Measurements from ENCODE around the gene NPR3.

The NPR3 gene

DNA sequence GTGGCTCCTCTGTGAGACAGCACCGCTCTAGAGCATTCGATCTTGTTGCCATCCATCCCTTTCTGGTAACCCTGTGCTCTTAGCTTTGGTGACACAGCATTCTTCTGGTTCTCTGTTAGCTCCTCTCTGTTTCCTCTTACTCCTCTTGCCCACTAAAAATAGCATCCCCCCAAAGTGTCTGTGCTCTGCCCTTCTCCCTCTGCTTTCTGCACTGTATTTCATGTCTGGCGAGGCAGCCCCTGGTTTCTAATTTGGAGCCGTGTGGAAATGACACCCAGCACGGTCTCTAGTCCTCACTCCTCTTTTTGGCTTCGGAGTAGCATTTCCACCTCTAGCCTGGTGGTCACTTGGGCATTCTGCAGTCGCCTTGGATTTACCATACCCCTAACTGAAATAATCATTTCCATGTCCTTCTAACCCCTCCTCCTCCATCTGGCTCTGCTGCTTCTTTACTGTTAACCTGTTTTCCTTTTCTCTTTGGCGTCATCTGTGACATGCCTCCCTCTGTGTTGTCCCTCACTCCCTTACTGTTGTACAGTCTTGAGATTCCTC is 23.8 kb downstream of the NPR3 start:
- TF ChIP-seq, protein P1, sequence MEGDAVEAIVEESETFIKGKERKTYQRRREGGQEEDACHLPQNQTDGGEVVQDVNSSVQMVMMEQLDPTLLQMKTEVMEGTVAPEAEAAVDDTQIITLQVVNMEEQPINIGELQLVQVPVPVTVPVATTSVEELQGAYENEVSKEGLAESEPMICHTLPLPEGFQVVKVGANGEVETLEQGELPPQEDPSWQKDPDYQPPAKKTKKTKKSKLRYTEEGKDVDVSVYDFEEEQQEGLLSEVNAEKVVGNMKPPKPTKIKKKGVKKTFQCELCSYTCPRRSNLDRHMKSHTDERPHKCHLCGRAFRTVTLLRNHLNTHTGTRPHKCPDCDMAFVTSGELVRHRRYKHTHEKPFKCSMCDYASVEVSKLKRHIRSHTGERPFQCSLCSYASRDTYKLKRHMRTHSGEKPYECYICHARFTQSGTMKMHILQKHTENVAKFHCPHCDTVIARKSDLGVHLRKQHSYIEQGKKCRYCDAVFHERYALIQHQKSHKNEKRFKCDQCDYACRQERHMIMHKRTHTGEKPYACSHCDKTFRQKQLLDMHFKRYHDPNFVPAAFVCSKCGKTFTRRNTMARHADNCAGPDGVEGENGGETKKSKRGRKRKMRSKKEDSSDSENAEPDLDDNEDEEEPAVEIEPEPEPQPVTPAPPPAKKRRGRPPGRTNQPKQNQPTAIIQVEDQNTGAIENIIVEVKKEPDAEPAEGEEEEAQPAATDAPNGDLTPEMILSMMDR (IDR thresholded peaks at IDR 0.05; ENCODE audit: low read length, missing control alignments), result no peak
- H3K4me3 ChIP-seq (replicated peaks; ENCODE audit: low read depth, low read length), result no peak overlapping the region
- DNase-seq (ENCODE audit: low read depth), result no peak

DNA sequence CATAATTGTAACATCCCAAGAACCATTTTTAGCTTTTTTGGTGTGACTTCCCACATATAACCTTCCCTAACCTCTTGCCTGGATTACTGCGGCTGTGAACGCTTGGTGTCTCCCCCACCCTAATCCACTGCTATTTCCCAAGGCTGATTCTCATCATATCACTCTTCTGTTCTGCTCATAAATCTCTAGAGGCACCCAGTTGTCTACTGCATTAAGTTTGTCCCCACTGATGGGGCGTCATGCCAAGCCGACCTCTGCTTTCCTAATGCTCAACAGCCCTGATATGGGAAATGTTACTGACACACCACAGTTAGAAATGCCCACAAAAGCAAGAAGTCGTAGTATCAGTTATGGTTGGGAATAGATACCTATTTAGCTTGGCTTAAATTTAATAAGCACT is 24.4 kb downstream of the NPR3 start:
- TF ChIP-seq, protein P1 (IDR thresholded peaks at IDR 0.05; ENCODE audit: low read length, missing control alignments), result no peak
- no peak for DNase-seq (ENCODE audit: low read depth)
- H3K4me3 ChIP-seq (replicated peaks; ENCODE audit: low read depth, low read length), result no peak overlapping the region

DNA sequence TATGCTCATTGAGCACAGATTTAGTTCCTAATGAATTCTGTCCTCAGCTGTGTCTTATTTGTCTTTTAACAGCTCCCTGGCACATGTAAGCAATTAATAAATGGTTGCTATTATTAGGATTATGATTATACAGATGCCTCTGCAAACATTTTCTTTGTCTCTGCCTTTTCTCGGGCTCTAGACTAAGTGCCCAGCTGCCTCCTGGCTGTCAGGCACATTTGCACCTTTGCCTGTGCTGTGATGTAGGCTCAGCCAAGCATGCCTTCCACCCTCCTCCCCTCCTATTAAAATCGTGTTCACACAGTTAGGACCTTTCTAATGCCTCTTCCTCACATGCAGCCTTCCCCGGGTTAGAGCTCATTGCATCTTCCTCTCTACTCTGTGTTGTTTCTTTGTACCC is 25.7 kb downstream of the NPR3 start:
- H3K4me3 ChIP-seq (replicated peaks; ENCODE audit: low read depth, low read length), result no peak overlapping the region
- no peak for DNase-seq (ENCODE audit: low read depth)
- TF ChIP-seq, protein P1 (IDR thresholded peaks at IDR 0.05; ENCODE audit: low read length, missing control alignments), result no peak

DNA sequence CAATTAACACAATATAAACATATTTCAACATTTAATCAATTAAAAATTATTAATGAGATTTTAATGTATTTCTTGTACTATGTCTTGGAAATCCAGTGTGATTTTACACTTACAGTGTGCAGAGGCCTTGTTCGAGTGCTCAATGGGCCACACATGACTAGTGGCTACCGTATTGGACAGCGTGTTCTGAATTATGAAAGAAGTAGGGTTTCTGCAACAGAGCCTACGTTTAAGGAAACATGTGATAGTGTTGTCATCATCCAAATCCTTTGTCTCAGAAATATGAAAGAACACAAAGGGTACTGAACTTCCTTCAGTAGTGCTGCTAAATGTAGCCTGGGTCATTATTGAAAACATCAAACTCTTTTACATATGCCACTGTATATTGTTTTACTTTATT is 29.5 kb downstream of the NPR3 start:
- DNase-seq (ENCODE audit: low read depth), result no peak
- H3K4me3 ChIP-seq (replicated peaks; ENCODE audit: low read depth, low read length), result no peak overlapping the region
- TF ChIP-seq, protein P1 (IDR thresholded peaks at IDR 0.05; ENCODE audit: low read length, missing control alignments), result no peak

DNA sequence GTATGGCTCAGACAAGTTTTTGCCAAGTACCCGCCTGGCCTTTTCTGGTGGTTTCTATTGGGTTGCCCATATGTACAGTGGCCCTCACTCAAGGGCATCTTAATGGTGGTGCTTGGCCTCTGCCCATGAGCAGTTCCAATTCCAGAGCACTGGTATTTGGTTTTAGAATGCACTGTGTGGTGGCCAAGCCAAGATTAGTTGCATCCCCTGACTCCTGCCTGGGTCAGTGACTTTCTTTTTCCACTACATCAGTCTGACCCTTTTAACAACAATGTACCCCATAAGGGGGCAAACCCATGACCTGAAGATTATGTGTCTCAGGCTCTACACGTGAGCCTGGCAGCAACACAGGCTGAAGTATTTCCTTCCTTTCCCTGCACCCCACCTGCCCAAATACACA is 34.2 kb downstream of the NPR3 start:
- H3K4me3 ChIP-seq (replicated peaks; ENCODE audit: low read depth, low read length), result no peak overlapping the region
- TF ChIP-seq, protein P1 (IDR thresholded peaks at IDR 0.05; ENCODE audit: low read length, missing control alignments), result no peak
- no peak for DNase-seq (ENCODE audit: low read depth)

DNA sequence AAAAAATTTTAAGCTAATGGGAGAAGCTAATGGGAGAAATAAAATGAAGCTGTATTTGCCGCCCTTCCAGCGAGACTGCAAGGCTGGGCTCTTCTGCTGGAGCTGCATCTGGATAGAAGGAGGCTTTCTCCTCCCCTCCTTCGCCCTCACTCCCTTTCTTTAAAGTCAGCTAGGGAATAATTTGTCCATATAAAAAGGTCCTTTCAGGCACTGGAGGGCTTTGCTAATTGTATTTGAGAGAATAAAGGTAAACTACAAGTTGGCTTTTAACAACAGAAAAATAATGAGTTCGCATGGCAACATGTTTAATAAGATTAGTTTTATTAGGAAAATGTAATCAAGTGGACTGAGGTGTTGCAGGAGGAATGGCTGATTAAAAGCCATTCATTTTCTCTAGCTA is 41.3 kb downstream of the NPR3 start:
- no peak for DNase-seq (ENCODE audit: low read depth)
- H3K4me3 ChIP-seq (replicated peaks; ENCODE audit: low read depth, low read length), result no peak overlapping the region
- TF ChIP-seq, protein P1 (IDR thresholded peaks at IDR 0.05; ENCODE audit: low read length, missing control alignments), result no peak

DNA sequence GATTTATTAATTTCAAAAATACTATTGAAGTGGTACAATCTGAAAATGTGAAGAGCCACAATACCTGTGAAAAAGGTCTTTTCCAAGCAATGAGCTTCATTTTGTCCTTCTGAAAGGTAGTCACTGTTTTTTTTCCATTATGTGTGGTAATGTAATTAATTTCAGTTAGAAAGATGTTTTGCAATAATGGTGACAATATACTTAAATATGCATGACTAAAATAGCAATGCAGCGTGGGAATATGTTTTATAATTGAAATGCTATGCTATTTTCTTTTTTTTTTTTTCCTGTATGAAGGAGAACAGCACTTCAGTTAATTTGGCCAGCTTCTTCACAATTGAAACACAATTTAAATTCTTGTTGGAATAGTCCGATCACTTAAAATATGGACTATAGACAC is 41.9 kb downstream of the NPR3 start:
- TF ChIP-seq, protein P1 (IDR thresholded peaks at IDR 0.05; ENCODE audit: low read length, missing control alignments), result no peak
- no peak overlapping the region for H3K4me3 ChIP-seq (replicated peaks; ENCODE audit: low read depth, low read length)
- peak; percentile 28 for DNase-seq (ENCODE audit: low read depth)
